Chondrocyte (in vitro differentiated cells): ENCODE results near the gene FURIN. TPM values are rescaled to one million over a fixed set of nuclear protein-coding genes. Genes with fewer than 3 reads are reported as not detected.

Source experiments
- DNase-seq: peaks from one replicate; pipeline ENCODE4 v3.0.0; 2021; ENCODE audit warnings: mixed read lengths, low spot score
- H3K27ac Mint-ChIP-seq: one replicate; pipeline ENCODE4 v1.8.0; 2021; ENCODE audit warnings: mild to moderate bottlenecking, moderate library complexity, mixed read lengths; ENCODE audit not compliant: unreplicated experiment
- H3K27me3 Mint-ChIP-seq: 2 replicates; pipeline ENCODE4 v1.8.0; 2021; ENCODE audit warnings: low read depth, mixed read lengths
- H3K36me3 Mint-ChIP-seq: 2 replicates; pipeline ENCODE4 v1.8.0; 2021; ENCODE audit warnings: low read depth, mixed read lengths
- H3K4me1 Mint-ChIP-seq: 2 replicates; pipeline ENCODE4 v1.8.0; 2021; ENCODE audit warnings: low read depth, mild to moderate bottlenecking, mixed read lengths
- H3K4me3 Mint-ChIP-seq: one replicate; pipeline ENCODE4 v1.8.0; 2021; ENCODE audit warnings: mild to moderate bottlenecking, moderate library complexity, mixed read lengths; ENCODE audit not compliant: unreplicated experiment
- H3K9me3 Mint-ChIP-seq: 2 replicates; pipeline ENCODE4 v1.8.0; 2021; ENCODE audit warnings: low read depth, mixed read lengths
- CTCF ChIP-seq: fragments of 200-600 bp; sonication (generic); IDR thresholded peaks from 2 replicates; pipeline ENCODE4 v1.5.0; 2021; ENCODE audit warnings: antibody characterized with exemption, mild to moderate bottlenecking, moderate library complexity
- total RNA-seq: library from RNA; stranded (reverse); gene quantifications from 3 replicates; pipeline ENCODE4 v1.2.1, GENCODE V29; 2021

Gene FURIN
- total RNA-seq, 1 donor from 2014 or later = 66.2 TPM

- H3K27me3 Mint-ChIP-seq = no peaks in the 10 kb centered on the region
- peaks cover 14% of the 10 kb centered on the region for H3K36me3 Mint-ChIP-seq
- no peaks in the 10 kb centered on the region for H3K9me3 Mint-ChIP-seq
- no peak for TF ChIP-seq CTCF
- H3K4me1 Mint-ChIP-seq = peaks cover 16% of the 10 kb centered on the region
- no peak overlapping the region for H3K27ac Mint-ChIP-seq
- no peak overlapping the region for H3K4me3 Mint-ChIP-seq
- peak; percentile 88 for DNase-seq
These were observed 13.8 kb downstream of the FURIN start for GRCh38 chr15:90881978-90882721.

- Mint-ChIP-seq H3K36me3 (peaks cover 11% of the 10 kb centered on the region), H3K4me3 (no peak overlapping the region), H3K27me3 (no peaks in the 10 kb centered on the region), H3K27ac (no peak overlapping the region), H3K9me3 (no peaks in the 10 kb centered on the region), H3K4me1 (peaks cover 16% of the 10 kb centered on the region)
- TF ChIP-seq CTCF = no peak
- peak; percentile 76 for DNase-seq
These were observed 14.6 kb downstream of the FURIN start for GRCh38 chr15:90882781-90883525.

GRCh38 chr15:90883526-90883975 is 15.2 kb downstream of the FURIN start:
- H3K4me3 Mint-ChIP-seq = no peak overlapping the region
- DNase-seq = no peak

GRCh38 chr15:90883976-90884718 is 15.8 kb downstream of the FURIN start, which contains the start of gene FES:
TSS of gene FES (plus strand) at chr15:90884504. CDS start at chr15:90885046, 542 bp downstream.
- H3K27me3 Mint-ChIP-seq = no peaks in the 10 kb centered on the region

More at GRCh38 chr15:90883526-90883975, 15.2 kb downstream of the FURIN start:
- Mint-ChIP-seq H3K9me3 (no peaks in the 10 kb centered on the region), H3K4me1 (peaks cover 16% of the 10 kb centered on the region), H3K27me3 (no peaks in the 10 kb centered on the region), H3K27ac (peak overlapping the region; percentile 36), H3K36me3 (peaks cover 7% of the 10 kb centered on the region)
- TF ChIP-seq CTCF = no peak

More at GRCh38 chr15:90883976-90884718, 15.8 kb downstream of the FURIN start, which contains the start of gene FES:
- no peak for TF ChIP-seq CTCF
- Mint-ChIP-seq H3K4me3 (no peak within 1 kb of the TSS), H3K36me3 (peaks cover 6% of the 10 kb centered on the region), H3K27ac (peak within 1 kb of the TSS; percentile 51), H3K4me1 (peaks cover 16% of the 10 kb centered on the region), H3K9me3 (no peaks in the 10 kb centered on the region)
- DNase-seq = peak; percentile 76
